A549 (cell line): ENCODE measurements around the gene HOXB5. TPM values are rescaled to one million over a fixed set of nuclear protein-coding genes. Genes with fewer than 3 reads are reported as not detected.

Experiments used
- ATAC-seq, 2 experiments: fragments of 200-7000 bp in 1 of 2; fragments of >200 bp in 1 of 2; cut with Nextera tagmentation in 1 of 2; cut with Tn5 transposase in 1 of 2; 3 replicates each; pipeline versions ENCODE4 v1.8.0 to v1.9.1; 2018 to 2020; ENCODE audit warnings: mild to moderate bottlenecking in 1 of 2, moderate library complexity in 1 of 2
- CTCF ChIA-PET: fragments of 300-600 bp; sonication (Branson Sonifier 250); formaldehyde crosslinking; extraction: SDS; loops from one replicate; lab custom pipeline; 2021; ENCODE audit warnings: antibody characterized with exemption, inconsistent platforms; lab: Yijun Ruan, JAX
- POLR2A ChIA-PET: fragments of 350-600 bp; formaldehyde crosslinking; extraction: SDS; loops from one replicate; lab custom pipeline; 2021; ENCODE audit warnings: antibody characterized with exemption, inconsistent platforms; lab: Yijun Ruan, JAX
- DNase-seq, 2 experiments: peaks; one replicate each; pipeline versions ENCODE4 v3.0.0 to v3.0.0-alpha.2; 2011 to 2016; ENCODE audit warnings: low read depth in 1 of 2, low spot score in 1 of 2
- FAIRE-seq: peaks from 2 replicates; lab custom pipeline; 2011; peaks lifted over from hg19 to GRCh38; lab: Jason Lieb, UNC
- H3K27ac ChIP-seq, 2 experiments: fragments of >200 bp; sonication (Bioruptor Twin); formaldehyde crosslinking; 3 replicates each; pipeline ENCODE4 v1.5.1; 2016 to 2017
- H3K4me1 ChIP-seq: fragments of >200 bp; sonication (Bioruptor Twin); formaldehyde crosslinking; 3 replicates; pipeline ENCODE4 v1.6.1; 2016
- H3K4me2 ChIP-seq: fragments of >200 bp; sonication (Bioruptor Twin); formaldehyde crosslinking; 3 replicates; pipeline ENCODE4 v1.6.1; 2016
- H3K4me3 ChIP-seq: fragments of >200 bp; sonication (Bioruptor Twin); formaldehyde crosslinking; 3 replicates; pipeline ENCODE4 v1.5.1; 2016
- H3K9me3 ChIP-seq: fragments of >200 bp; sonication (Bioruptor Twin); formaldehyde crosslinking; 3 replicates; pipeline ENCODE4 v1.6.1; 2016
- BCL3 ChIP-seq: fragments of >200 bp; sonication (Bioruptor Twin); formaldehyde crosslinking; IDR thresholded peaks from 3 replicates; pipeline ENCODE4 v1.6.1; 2016
- CEBPB ChIP-seq, 2 experiments: fragments of >200 bp in 1 of 2; sonication (Bioruptor Twin) in 1 of 2; formaldehyde crosslinking in 1 of 2; IDR thresholded peaks; 2 replicates each; pipeline ENCODE4 v1.6.1; 2012 to 2016
- EP300 ChIP-seq, 2 experiments: fragments of >200 bp; sonication (Bioruptor Twin); formaldehyde crosslinking; IDR thresholded peaks; 2 replicates in 1 of 2; 3 replicates in 1 of 2; pipeline ENCODE4 v1.6.1; 2016 to 2017
- FOSB ChIP-seq: fragments of 250-450 bp; sonication (Bioruptor Pico); IDR thresholded peaks from 2 replicates; pipeline ENCODE4 v1.5.0; 2020; ENCODE audit warnings: mild to moderate bottlenecking, moderate library complexity
- HDAC2 ChIP-seq: fragments of 200-600 bp; sonication (generic); IDR thresholded peaks from 2 replicates; pipeline ENCODE4 v1.6.1; 2016
- HOXA7 ChIP-seq: fragments of 250-450 bp; sonication (Bioruptor Pico); IDR thresholded peaks from 2 replicates; pipeline ENCODE4 v1.5.0; 2020; ENCODE audit warnings: mild to moderate bottlenecking, moderate library complexity
- HOXB13 ChIP-seq: fragments of 250-450 bp; sonication (Bioruptor Pico); IDR thresholded peaks from 2 replicates; pipeline ENCODE4 v1.5.0; 2020; ENCODE audit warnings: low read depth, mild to moderate bottlenecking, moderate library complexity
- JUN ChIP-seq, 2 experiments: fragments of >200 bp; sonication (Bioruptor Twin); formaldehyde crosslinking; IDR thresholded peaks; 2 replicates in 1 of 2; 3 replicates in 1 of 2; pipeline ENCODE4 v1.6.1; 2016 to 2017
- KDM1A ChIP-seq: fragments of 200-600 bp; sonication (generic); IDR thresholded peaks from 2 replicates; pipeline ENCODE4 v1.6.1; 2016; ENCODE audit warnings: low read depth, mild to moderate bottlenecking
- KDM5A ChIP-seq: fragments of 200-600 bp; sonication (generic); IDR thresholded peaks from 2 replicates; pipeline ENCODE4 v1.6.1; 2016; ENCODE audit warnings: antibody characterized with exemption, mild to moderate bottlenecking
- MAFK ChIP-seq: fragments of 450-650 bp; IDR thresholded peaks from 2 replicates; pipeline ENCODE4 v1.6.1; 2014; ENCODE audit not compliant: partially characterized antibody
- MAX ChIP-seq: IDR thresholded peaks from 2 replicates; pipeline ENCODE4 v1.6.1; 2012
- MYC ChIP-seq: IDR thresholded peaks from 2 replicates; pipeline ENCODE4 v1.6.1; 2012; ENCODE audit warnings: mild to moderate bottlenecking, inconsistent platforms, low read length, improper control_type of control experiment, borderline replicate concordance
- PHF8 ChIP-seq: fragments of 200-600 bp; sonication (generic); IDR thresholded peaks from 2 replicates; pipeline ENCODE4 v1.6.1; 2016; ENCODE audit warnings: low read depth, mild to moderate bottlenecking, antibody characterized with exemption, moderate library complexity, borderline replicate concordance
- POLR2A ChIP-seq: IDR thresholded peaks from 2 replicates; pipeline ENCODE4 v1.6.1; 2012; ENCODE audit warnings: mild to moderate bottlenecking, low read length
- RARB ChIP-seq: fragments of 250-450 bp; sonication (Bioruptor Pico); IDR thresholded peaks from 2 replicates; pipeline ENCODE4 v1.8.0; 2021; ENCODE audit warnings: mild to moderate bottlenecking, moderate library complexity
- RCOR1 ChIP-seq: fragments of 150-350 bp; IDR thresholded peaks from 2 replicates; pipeline ENCODE4 v1.6.1; 2014; ENCODE audit warnings: antibody characterized with exemption, low read length, low read depth
- RNF2 ChIP-seq: fragments of 200-600 bp; sonication (generic); IDR thresholded peaks from 2 replicates; pipeline ENCODE4 v1.6.1; 2016; ENCODE audit warnings: low read depth, mild to moderate bottlenecking, antibody characterized with exemption, moderate library complexity, borderline replicate concordance
- SMC3 ChIP-seq: fragments of >200 bp; sonication (Bioruptor Twin); formaldehyde crosslinking; IDR thresholded peaks from 3 replicates; pipeline ENCODE4 v1.6.1; 2018; ENCODE audit warnings: inconsistent platforms
- SREBF2 ChIP-seq: fragments of 450-650 bp; IDR thresholded peaks from 2 replicates; pipeline ENCODE4 v1.6.1; 2014; ENCODE audit warnings: mild to moderate bottlenecking, moderate library complexity
- TFCP2L1 ChIP-seq: fragments of 250-450 bp; sonication (Bioruptor Pico); IDR thresholded peaks from 2 replicates; pipeline ENCODE4 v1.5.0; 2021; ENCODE audit warnings: mild to moderate bottlenecking
- TP53 ChIP-seq: fragments of 250-450 bp; sonication (Bioruptor Pico); IDR thresholded peaks from 2 replicates; pipeline ENCODE4 v1.5.0; 2021; ENCODE audit warnings: mild to moderate bottlenecking, moderate library complexity
- ZNF302 ChIP-seq: fragments of 250-450 bp; sonication (Bioruptor Pico); IDR thresholded peaks from 2 replicates; pipeline ENCODE4 v1.9.0; 2021; ENCODE audit warnings: inconsistent platforms, mild to moderate bottlenecking, moderate library complexity
- ZSCAN20 ChIP-seq: fragments of 250-450 bp; sonication (Bioruptor Pico); IDR thresholded peaks from 2 replicates; pipeline ENCODE4 v1.8.0; 2022; ENCODE audit warnings: mild to moderate bottlenecking, moderate library complexity
- WGBS: methylation state at CpG from one replicate; pipeline ENCODE4 v1.1.6; 2017; ENCODE audit errors: missing lambda C conversion rate; 5-methylcytosine and 5-hydroxymethylcytosine counted together
- polyA plus RNA-seq, 4 experiments: library from polyadenylated mRNA; depleted of rRNA in 3 of 4; stranded (reverse); fragments of >200 nt; fragmentation: RNase III in 1 of 4; extraction: RNeasy Plus Mini Kit Qiagen cat#74134 plus additional on column Dnase treatment in 1 of 4; gene quantifications; 2 replicates in 3 of 4; 3 replicates in 1 of 4; pipeline ENCODE4 v1.2.3, GENCODE V29; 2011 to 2017

HOXB5 gene
- polyA plus RNA-seq, 2 of the 4 experiments (the other 2 are of a cell fraction): 2.5 to 3.0 TPM

GRCh38 chr17:48612854-48613691 lies 19.5 kb upstream of the HOXB5 start:
- 1% methylated on average over 47 of the region's 67 CpGs for WGBS
- ChIA-PET CTCF (interaction anchor here (0.7 to 3.0 kb wide), 26 partner anchors 8 to 587 kb away, joined by 3 to 17 read pairs (median 4); partner anchors contain the start of gene HOXB9), POLR2A (interaction anchor here (0.6 to 2.9 kb wide), 8 partner anchors 13 to 565 kb away, joined by 3 to 30 read pairs (median 4); partner anchors contain the start of genes HOXB9 and NFE2L1)
- H3K4me1 ChIP-seq: peaks cover 13% of the 10 kb centered on the region
- FAIRE-seq: no peak
- H3K4me3 ChIP-seq: peak overlapping the region; percentile 74
- peak; percentile 79 to 84 for DNase-seq
- H3K9me3 ChIP-seq: no peaks in the 10 kb centered on the region
- H3K4me2 ChIP-seq: peak overlapping the region; percentile 98
- peak overlapping the region; percentile 93 to 99 for H3K27ac ChIP-seq
- peak; percentile 53 to 68 for ATAC-seq
- 0 out of 2 replicates have a peak, but pooled peaks have one; percentile 23 for TF ChIP-seq PHF8
- peak; percentile 31; the same call in 1 of the 2 replicates for TF ChIP-seq POLR2A
- TF ChIP-seq SREBF2: no peak
- TF ChIP-seq ZNF302 (CRISPR knock-in tag): no peak
- no peak for TF ChIP-seq EP300 (IDR thresholded peaks at IDR 0.05)
- no peak for TF ChIP-seq TFCP2L1 (CRISPR knock-in tag)
- no peak for TF ChIP-seq MYC
- peak in 1 of 2 experiments; percentile 29; a peak in 1 of 5 replicates for TF ChIP-seq JUN (IDR thresholded peaks at IDR 0.05)
- TF ChIP-seq FOSB (CRISPR knock-in tag): no peak
- no peak for TF ChIP-seq RARB (CRISPR knock-in tag)
- TF ChIP-seq BCL3: 0 out of 3 replicates have a peak, but pooled peaks have one; percentile 52
- TF ChIP-seq MAFK: no peak
- TF ChIP-seq HOXA7: no peak
- peak; percentile 50; the same call in 1 of the 2 replicates for TF ChIP-seq MAX
- TF ChIP-seq KDM5A: no peak

GRCh38 chr17:48612456-48612853 lies 18.9 kb upstream of the HOXB5 start:
- TF ChIP-seq ZSCAN20: no peak
- no peak for TF ChIP-seq KDM1A
- TF ChIP-seq SMC3: no peak
- no peak for TF ChIP-seq RCOR1
- no peak for TF ChIP-seq RNF2
- TF ChIP-seq HOXB13 (CRISPR knock-in tag): no peak
- no peak for TF ChIP-seq HDAC2
- TF ChIP-seq CEBPB (IDR thresholded peaks at IDR 0.05): no peak
- TF ChIP-seq TP53 (CRISPR knock-in tag): no peak
- TF ChIP-seq, all 56 proteins: peak for 0
- CTCF ChIA-PET: interaction anchor here (0.8 to 3.0 kb wide), 25 partner anchors 9 to 586 kb away, joined by 3 to 17 read pairs (median 4); partner anchors contain the start of gene HOXB9
- 1% methylated on average over 15 of the region's 15 CpGs for WGBS
- Histone ChIP-seq H3K4me3 (peak overlapping the region; percentile 74), H3K9me3 (no peaks in the 10 kb centered on the region), H3K27ac (peak overlapping the region; percentile 93 to 99), H3K4me1 (peaks cover 13% of the 10 kb centered on the region), H3K4me2 (peak overlapping the region; percentile 98)
- 0 out of 6 replicates have a peak, but pooled peaks of 1 of the 2 experiments have one; percentile 1 for ATAC-seq
- POLR2A ChIA-PET: interaction anchor here (0.6 to 2.9 kb wide), 6 partner anchors 13 to 564 kb away, joined by 3 to 30 read pairs (median 4); partner anchors contain the start of genes HOXB9 and NFE2L1
- no peak for FAIRE-seq
- DNase-seq: peak in 1 of 2 experiments; percentile 59
